Lower leg skin (tissue), 3 donors: ENCODE results near the gene CD47.

Source experiments
- POLR2A ChIP-seq, 2 donors: fragments of 450-650 bp; IDR thresholded peaks; one replicate each; pipeline ENCODE4 v1.6.1; 2016 to 2017; ENCODE audit warnings: antibody characterized with exemption in 2 of 2, mild to moderate bottlenecking in 1 of 2, moderate library complexity in 1 of 2
- TF ChIP-seq, protein P1 (sequence below), 3 donors: fragments of 450-650 bp; IDR thresholded peaks; one replicate each; pipeline ENCODE4 v1.5.1; 2016; ENCODE audit warnings: antibody characterized with exemption in 3 of 3, mild to moderate bottlenecking in 3 of 3, moderate library complexity in 2 of 3

- TF ChIP-seq, protein P1, sequence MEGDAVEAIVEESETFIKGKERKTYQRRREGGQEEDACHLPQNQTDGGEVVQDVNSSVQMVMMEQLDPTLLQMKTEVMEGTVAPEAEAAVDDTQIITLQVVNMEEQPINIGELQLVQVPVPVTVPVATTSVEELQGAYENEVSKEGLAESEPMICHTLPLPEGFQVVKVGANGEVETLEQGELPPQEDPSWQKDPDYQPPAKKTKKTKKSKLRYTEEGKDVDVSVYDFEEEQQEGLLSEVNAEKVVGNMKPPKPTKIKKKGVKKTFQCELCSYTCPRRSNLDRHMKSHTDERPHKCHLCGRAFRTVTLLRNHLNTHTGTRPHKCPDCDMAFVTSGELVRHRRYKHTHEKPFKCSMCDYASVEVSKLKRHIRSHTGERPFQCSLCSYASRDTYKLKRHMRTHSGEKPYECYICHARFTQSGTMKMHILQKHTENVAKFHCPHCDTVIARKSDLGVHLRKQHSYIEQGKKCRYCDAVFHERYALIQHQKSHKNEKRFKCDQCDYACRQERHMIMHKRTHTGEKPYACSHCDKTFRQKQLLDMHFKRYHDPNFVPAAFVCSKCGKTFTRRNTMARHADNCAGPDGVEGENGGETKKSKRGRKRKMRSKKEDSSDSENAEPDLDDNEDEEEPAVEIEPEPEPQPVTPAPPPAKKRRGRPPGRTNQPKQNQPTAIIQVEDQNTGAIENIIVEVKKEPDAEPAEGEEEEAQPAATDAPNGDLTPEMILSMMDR (IDR thresholded peaks at IDR 0.05), result no peak
- no peak for TF ChIP-seq POLR2A (IDR thresholded peaks at IDR 0.05)
Observed at GRCh38 chr3:108125153-108125543, 34.3 kb upstream of the CD47 start.
